Osteocyte (in vitro differentiated cells): ENCODE data around the gene ABLIM1. TPM values are rescaled to one million over a fixed set of nuclear protein-coding genes. Genes with fewer than 3 reads are reported as not detected.

ENCODE experiments used
- DNase-seq: peaks from one replicate; pipeline ENCODE4 v3.0.0; 2021; ENCODE audit warnings: mixed read lengths; ENCODE audit not compliant: unreplicated experiment; ENCODE audit errors: extremely low spot score
- H3K27ac Mint-ChIP-seq: one replicate; pipeline ENCODE4 v1.8.0; 2021; ENCODE audit warnings: mild to moderate bottlenecking, mixed read lengths; ENCODE audit not compliant: unreplicated experiment
- H3K27me3 Mint-ChIP-seq: one replicate; pipeline ENCODE4 v1.8.0; 2021; ENCODE audit warnings: mixed read lengths; ENCODE audit not compliant: unreplicated experiment
- H3K36me3 Mint-ChIP-seq: one replicate; pipeline ENCODE4 v1.8.0; 2021; ENCODE audit warnings: mixed read lengths; ENCODE audit not compliant: unreplicated experiment
- H3K4me1 Mint-ChIP-seq: one replicate; pipeline ENCODE4 v1.8.0; 2021; ENCODE audit warnings: mixed read lengths; ENCODE audit not compliant: unreplicated experiment
- H3K4me3 Mint-ChIP-seq: one replicate; pipeline ENCODE4 v1.8.0; 2021; ENCODE audit warnings: mild to moderate bottlenecking, moderate library complexity, mixed read lengths; ENCODE audit not compliant: unreplicated experiment
- H3K9me3 Mint-ChIP-seq: one replicate; pipeline ENCODE4 v1.8.0; 2021; ENCODE audit warnings: mixed read lengths; ENCODE audit not compliant: unreplicated experiment
- CTCF ChIP-seq: fragments of 200-600 bp; sonication (generic); IDR thresholded peaks from 2 replicates; pipeline ENCODE4 v1.5.0; 2021; ENCODE audit warnings: antibody characterized with exemption, mild to moderate bottlenecking, moderate library complexity
- total RNA-seq: library from RNA; stranded (reverse); gene quantifications from 2 replicates; pipeline ENCODE4 v1.2.1, GENCODE V29; 2021

The ABLIM1 gene
- total RNA-seq, 1 donor from 2014 or later, result 39.0 TPM

- no peaks in the 10 kb centered on the region for H3K27me3 Mint-ChIP-seq
- peak overlapping the region; percentile 16 for H3K27ac Mint-ChIP-seq
- no peak overlapping the region for H3K4me3 Mint-ChIP-seq
- H3K9me3 Mint-ChIP-seq, result no peaks in the 10 kb centered on the region
- H3K4me1 Mint-ChIP-seq, result peaks cover 54% of the 10 kb centered on the region
- no peaks in the 10 kb centered on the region for H3K36me3 Mint-ChIP-seq
- TF ChIP-seq CTCF, result no peak
- no peak for DNase-seq
These were observed 28.0 kb downstream of the ABLIM1 start for GRCh38 chr10:114629824-114630730.

- Mint-ChIP-seq H3K27ac (no peak overlapping the region), H3K27me3 (no peaks in the 10 kb centered on the region)
These were observed 28.8 kb downstream of the ABLIM1 start for GRCh38 chr10:114629083-114629823.

GRCh38 chr10:114628106-114628505 lies 30.0 kb downstream of the ABLIM1 start:
- no peak for DNase-seq
- no peak overlapping the region for H3K27ac Mint-ChIP-seq
- no peak for TF ChIP-seq CTCF
- H3K27me3 Mint-ChIP-seq, result no peaks in the 10 kb centered on the region
- H3K9me3 Mint-ChIP-seq, result peaks cover 4% of the 10 kb centered on the region
- no peaks in the 10 kb centered on the region for H3K36me3 Mint-ChIP-seq
- H3K4me3 Mint-ChIP-seq, result no peak overlapping the region
- peaks cover 51% of the 10 kb centered on the region for H3K4me1 Mint-ChIP-seq

More at GRCh38 chr10:114629083-114629823, 28.8 kb downstream of the ABLIM1 start:
- H3K4me3 Mint-ChIP-seq, result no peak overlapping the region
- H3K4me1 Mint-ChIP-seq, result peaks cover 50% of the 10 kb centered on the region
- H3K36me3 Mint-ChIP-seq, result no peaks in the 10 kb centered on the region
- no peak for DNase-seq
- no peak for TF ChIP-seq CTCF
- peaks cover 4% of the 10 kb centered on the region for H3K9me3 Mint-ChIP-seq

- Mint-ChIP-seq H3K27ac (no peak overlapping the region), H3K4me3 (no peak overlapping the region), H3K36me3 (no peaks in the 10 kb centered on the region), H3K4me1 (peaks cover 47% of the 10 kb centered on the region), H3K9me3 (peaks cover 4% of the 10 kb centered on the region), H3K27me3 (no peaks in the 10 kb centered on the region)
- no peak for TF ChIP-seq CTCF
- DNase-seq, result no peak
These were observed 31.2 kb downstream of the ABLIM1 start for GRCh38 chr10:114626841-114627240.
